K562 (cell line): ENCODE results near the gene SAMD11.

Experiments used
- POLR2AphosphoS5 ChIP-seq: IDR thresholded peaks from 2 replicates; pipeline ENCODE4 v1.6.1; 2011; ENCODE audit warnings: mild to moderate bottlenecking, low read depth, low read length, moderate library complexity; ENCODE audit not compliant: control insufficient read depth, insufficient read depth
- TF ChIP-seq, protein P1 (sequence below): fragments of 450-650 bp; IDR thresholded peaks from 2 replicates; pipeline ENCODE4 v1.6.1; 2016; ENCODE audit warnings: borderline replicate concordance
- TF ChIP-seq, protein P2 (sequence below): sonication (generic); formaldehyde crosslinking; IDR thresholded peaks from 2 replicates; pipeline ENCODE4 v1.8.0; 2022; ENCODE audit warnings: mild to moderate bottlenecking, missing genetic modification reagents
- TF ChIP-seq, protein P3 (sequence below), 3 experiments: IDR thresholded peaks in 2 of 3; conservative IDR thresholded peaks in 1 of 3; 2 replicates each; pipeline ENCODE4 v1.5.1; 2011 to 2012; ENCODE audit warnings: low read length in 3 of 3, mild to moderate bottlenecking in 3 of 3, control low read depth in 2 of 3, improper control_type of control experiment in 1 of 3, inconsistent platforms in 1 of 3, low read depth in 1 of 3, mixed read lengths in 1 of 3, moderate library complexity in 1 of 3; ENCODE audit not compliant: insufficient read depth in 2 of 3
- TF ChIP-seq, protein P4 (sequence below): sonication (generic); formaldehyde crosslinking; IDR thresholded peaks from 2 replicates; pipeline ENCODE4 v1.9.0; 2022; ENCODE audit warnings: mild to moderate bottlenecking, missing genetic modification reagents

DNA sequence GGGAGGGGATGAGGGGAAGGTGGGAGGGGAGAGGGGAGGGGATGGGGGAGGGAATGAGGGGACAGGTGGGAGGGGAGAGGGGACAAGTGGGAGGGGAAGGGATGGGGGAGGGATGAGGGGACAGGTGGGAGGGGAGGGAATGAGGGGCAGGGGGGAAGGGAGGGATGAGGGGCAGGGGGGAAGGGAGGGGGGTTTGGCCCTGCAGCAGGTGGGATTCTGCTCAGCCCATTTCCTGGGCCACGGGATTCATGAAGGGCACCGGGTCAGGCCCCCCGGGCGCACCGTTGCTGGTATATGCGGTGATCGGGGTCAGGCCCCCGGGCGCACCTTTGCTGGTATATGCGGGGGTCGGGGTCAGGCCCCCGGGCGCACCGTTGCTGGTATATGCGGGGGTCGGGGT lies 15.1 kb upstream of the SAMD11 start:
- TF ChIP-seq POLR2AphosphoS5 = no peak
- TF ChIP-seq, protein P1, sequence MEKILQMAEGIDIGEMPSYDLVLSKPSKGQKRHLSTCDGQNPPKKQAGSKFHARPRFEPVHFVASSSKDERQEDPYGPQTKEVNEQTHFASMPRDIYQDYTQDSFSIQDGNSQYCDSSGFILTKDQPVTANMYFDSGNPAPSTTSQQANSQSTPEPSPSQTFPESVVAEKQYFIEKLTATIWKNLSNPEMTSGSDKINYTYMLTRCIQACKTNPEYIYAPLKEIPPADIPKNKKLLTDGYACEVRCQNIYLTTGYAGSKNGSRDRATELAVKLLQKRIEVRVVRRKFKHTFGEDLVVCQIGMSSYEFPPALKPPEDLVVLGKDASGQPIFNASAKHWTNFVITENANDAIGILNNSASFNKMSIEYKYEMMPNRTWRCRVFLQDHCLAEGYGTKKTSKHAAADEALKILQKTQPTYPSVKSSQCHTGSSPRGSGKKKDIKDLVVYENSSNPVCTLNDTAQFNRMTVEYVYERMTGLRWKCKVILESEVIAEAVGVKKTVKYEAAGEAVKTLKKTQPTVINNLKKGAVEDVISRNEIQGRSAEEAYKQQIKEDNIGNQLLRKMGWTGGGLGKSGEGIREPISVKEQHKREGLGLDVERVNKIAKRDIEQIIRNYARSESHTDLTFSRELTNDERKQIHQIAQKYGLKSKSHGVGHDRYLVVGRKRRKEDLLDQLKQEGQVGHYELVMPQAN = no peak
- TF ChIP-seq, protein P2, sequence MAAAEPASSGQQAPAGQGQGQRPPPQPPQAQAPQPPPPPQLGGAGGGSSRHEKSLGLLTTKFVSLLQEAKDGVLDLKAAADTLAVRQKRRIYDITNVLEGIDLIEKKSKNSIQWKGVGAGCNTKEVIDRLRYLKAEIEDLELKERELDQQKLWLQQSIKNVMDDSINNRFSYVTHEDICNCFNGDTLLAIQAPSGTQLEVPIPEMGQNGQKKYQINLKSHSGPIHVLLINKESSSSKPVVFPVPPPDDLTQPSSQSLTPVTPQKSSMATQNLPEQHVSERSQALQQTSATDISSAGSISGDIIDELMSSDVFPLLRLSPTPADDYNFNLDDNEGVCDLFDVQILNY (CRISPR knock-in tag) = no peak
- TF ChIP-seq, protein P3, sequence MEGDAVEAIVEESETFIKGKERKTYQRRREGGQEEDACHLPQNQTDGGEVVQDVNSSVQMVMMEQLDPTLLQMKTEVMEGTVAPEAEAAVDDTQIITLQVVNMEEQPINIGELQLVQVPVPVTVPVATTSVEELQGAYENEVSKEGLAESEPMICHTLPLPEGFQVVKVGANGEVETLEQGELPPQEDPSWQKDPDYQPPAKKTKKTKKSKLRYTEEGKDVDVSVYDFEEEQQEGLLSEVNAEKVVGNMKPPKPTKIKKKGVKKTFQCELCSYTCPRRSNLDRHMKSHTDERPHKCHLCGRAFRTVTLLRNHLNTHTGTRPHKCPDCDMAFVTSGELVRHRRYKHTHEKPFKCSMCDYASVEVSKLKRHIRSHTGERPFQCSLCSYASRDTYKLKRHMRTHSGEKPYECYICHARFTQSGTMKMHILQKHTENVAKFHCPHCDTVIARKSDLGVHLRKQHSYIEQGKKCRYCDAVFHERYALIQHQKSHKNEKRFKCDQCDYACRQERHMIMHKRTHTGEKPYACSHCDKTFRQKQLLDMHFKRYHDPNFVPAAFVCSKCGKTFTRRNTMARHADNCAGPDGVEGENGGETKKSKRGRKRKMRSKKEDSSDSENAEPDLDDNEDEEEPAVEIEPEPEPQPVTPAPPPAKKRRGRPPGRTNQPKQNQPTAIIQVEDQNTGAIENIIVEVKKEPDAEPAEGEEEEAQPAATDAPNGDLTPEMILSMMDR (IDR thresholded peaks at IDR 0.05 in 2 of 3, conservative IDR thresholded peaks at IDR 0.05 in 1 of 3; ENCODE audit: insufficient read depth in 2 of 3, low read depth in 1 of 3, low read length in 3 of 3) = no peak
- TF ChIP-seq, protein P4, sequence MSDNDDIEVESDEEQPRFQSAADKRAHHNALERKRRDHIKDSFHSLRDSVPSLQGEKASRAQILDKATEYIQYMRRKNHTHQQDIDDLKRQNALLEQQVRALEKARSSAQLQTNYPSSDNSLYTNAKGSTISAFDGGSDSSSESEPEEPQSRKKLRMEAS (CRISPR knock-in tag) = no peak
